K562 (cell line): ENCODE data around the gene SLC43A2. TPM values are rescaled to one million over a fixed set of nuclear protein-coding genes. Genes with fewer than 3 reads are reported as not detected.
A peak's percentile ranks its signal among the peaks of the same experiment; 100 is the strongest.

Experiments
- ARID1B ChIP-seq: fragments of 450-650 bp; IDR thresholded peaks from 2 replicates; pipeline ENCODE4 v1.6.1; 2016; ENCODE audit warnings: antibody characterized with exemption, mild to moderate bottlenecking, inconsistent platforms
- GABPB1 ChIP-seq: sonication (generic); formaldehyde crosslinking; IDR thresholded peaks from 2 replicates; pipeline ENCODE4 v1.8.0; 2022; ENCODE audit warnings: mild to moderate bottlenecking, missing genetic modification reagents
- HDAC6 ChIP-seq: IDR thresholded peaks from 2 replicates; pipeline ENCODE4 v1.6.1; 2012; ENCODE audit warnings: low read depth, mild to moderate bottlenecking, control low read depth, inconsistent platforms, low read length, moderate library complexity
- MCM2 ChIP-seq: fragments of 450-650 bp; IDR thresholded peaks from 2 replicates; pipeline ENCODE4 v1.6.1; 2017; ENCODE audit warnings: low read depth, mild to moderate bottlenecking
- MCM3 ChIP-seq: fragments of 450-650 bp; IDR thresholded peaks from 2 replicates; pipeline ENCODE4 v1.6.1; 2016
- MTA3 ChIP-seq: fragments of 450-650 bp; formaldehyde crosslinking; IDR thresholded peaks from 2 replicates; pipeline ENCODE4 v1.6.1; 2017; ENCODE audit warnings: mild to moderate bottlenecking, borderline replicate concordance
- NCOA4 ChIP-seq: fragments of 450-650 bp; IDR thresholded peaks from 2 replicates; pipeline ENCODE4 v1.6.1; 2018; ENCODE audit warnings: mild to moderate bottlenecking; ENCODE audit not compliant: partially characterized antibody
- NR2C1 ChIP-seq, 2 experiments: fragments of 450-650 bp; IDR thresholded peaks; 2 replicates each; pipeline ENCODE4 v1.6.1; 2017; ENCODE audit warnings: mild to moderate bottlenecking in 2 of 2, antibody characterized with exemption in 1 of 2, inconsistent platforms in 1 of 2, missing compliant biosample characterization in 1 of 2, missing genetic modification characterization in 1 of 2
- POLR2B ChIP-seq: fragments of 450-650 bp; IDR thresholded peaks from 2 replicates; pipeline ENCODE4 v1.6.1; 2018; ENCODE audit warnings: low read depth; ENCODE audit not compliant: partially characterized antibody
- SMAD4 ChIP-seq: fragments of 250-450 bp; sonication (Bioruptor Pico); conservative IDR thresholded peaks from 2 replicates; pipeline ENCODE4 v1.8.0; 2021; ENCODE audit warnings: inconsistent platforms, mild to moderate bottlenecking, moderate library complexity
- TAF1 ChIP-seq: IDR thresholded peaks from 2 replicates; pipeline ENCODE4 v1.6.1; 2011; ENCODE audit warnings: mild to moderate bottlenecking, low read length, moderate library complexity; ENCODE audit not compliant: insufficient read depth, control insufficient read depth, severe bottlenecking; ENCODE audit errors: extremely low read depth
- ZBTB17 ChIP-seq: fragments of 450-650 bp; formaldehyde crosslinking; IDR thresholded peaks from 2 replicates; pipeline ENCODE4 v1.4.0; 2020; ENCODE audit warnings: mild to moderate bottlenecking
- ZC3H4 ChIP-seq: sonication (generic); formaldehyde crosslinking; IDR thresholded peaks from 2 replicates; pipeline ENCODE4 v1.9.0; 2021; ENCODE audit warnings: missing genetic modification reagents, borderline replicate concordance
- ZFP36 ChIP-seq: fragments of 150-350 bp; IDR thresholded peaks from 2 replicates; pipeline ENCODE4 v1.6.1; 2018; ENCODE audit warnings: low read length, low read depth; ENCODE audit not compliant: partially characterized antibody
- ZKSCAN1 ChIP-seq: fragments of 150-350 bp; IDR thresholded peaks from 2 replicates; pipeline ENCODE4 v1.6.1; 2016; ENCODE audit warnings: low read depth, low read length
- ZNF3 ChIP-seq: fragments of 250-450 bp; sonication (Bioruptor Pico); IDR thresholded peaks from 2 replicates; pipeline ENCODE4 v1.5.0; 2021; ENCODE audit warnings: mild to moderate bottlenecking, moderate library complexity
- ZNF316 ChIP-seq: fragments of 450-650 bp; IDR thresholded peaks from 2 replicates; pipeline ENCODE4 v1.6.1; 2016
- ZNF551 ChIP-seq: fragments of 250-450 bp; sonication (Bioruptor Pico); IDR thresholded peaks from 2 replicates; pipeline ENCODE4 v1.5.0; 2021; ENCODE audit warnings: mild to moderate bottlenecking, moderate library complexity
- ZNF717 ChIP-seq: fragments of 250-450 bp; sonication (Bioruptor Pico); IDR thresholded peaks from 2 replicates; pipeline ENCODE4 v1.5.0; 2021
- ZNF76 ChIP-seq: fragments of 250-450 bp; sonication (Bioruptor Pico); IDR thresholded peaks from 2 replicates; pipeline ENCODE4 v1.4.0; 2020; ENCODE audit warnings: mild to moderate bottlenecking, moderate library complexity, borderline replicate concordance
- polyA plus RNA-seq, 8 experiments: library from polyadenylated mRNA; depleted of rRNA in 4 of 8; stranded (reverse) in 5 of 8; unstranded in 3 of 8; fragments of >200 nt; fragmentation: Nextera tagmentation in 2 of 8; fragmentation: Illumina TruSeq in 1 of 8; extraction: Ambion mirVana in 2 of 8; extraction: Trizol in 1 of 8; gene quantifications; 2 replicates each; pipeline versions ENCODE4 v1.2.1 to v1.2.3, GENCODE V29; 2011 to 2014; ENCODE audit warnings: inconsistent platforms in 1 of 8, missing spikeins in 1 of 8
- total RNA-seq, 7 experiments: library from RNA; depleted of rRNA in 6 of 7; stranded (reverse); fragments of >200 nt in 6 of 7; fragmentation: Illumina TruSeq in 2 of 7; extraction: Trizol in 2 of 7; gene quantifications; 2 replicates each; pipeline versions ENCODE4 v1.2.1 to v1.2.3, GENCODE V29; 2011 to 2021; ENCODE audit warnings: low replicate concordance in 1 of 7
- TF ChIP-seq, protein P1 (sequence below): fragments of 250-450 bp; sonication (Bioruptor Pico); IDR thresholded peaks from 2 replicates; pipeline ENCODE4 v1.8.0; 2022; ENCODE audit warnings: inconsistent platforms
- TF ChIP-seq, protein P2 (sequence below): IDR thresholded peaks from 2 replicates; pipeline ENCODE4 v1.6.1; 2012; ENCODE audit warnings: low read depth, low read length, improper control_type of control experiment, borderline replicate concordance
- TF ChIP-seq, protein P3 (sequence below), 3 experiments: fragments of 200-800 bp in 1 of 3; sonication (Bioruptor generic) in 1 of 3; sonication (generic) in 1 of 3; formaldehyde crosslinking in 1 of 3; IDR thresholded peaks; 2 replicates each; pipeline versions ENCODE4 v1.6.1 to v1.8.0; 2016 to 2022; ENCODE audit warnings: mild to moderate bottlenecking in 2 of 3, missing compliant biosample characterization in 2 of 3, missing genetic modification characterization in 2 of 3, missing genetic modification reagents in 1 of 3
- TF ChIP-seq, protein P4 (sequence below): IDR thresholded peaks from 2 replicates; pipeline ENCODE4 v1.6.1; 2014; ENCODE audit warnings: antibody characterized with exemption

Gene SLC43A2
- total and polyA plus RNA-seq, 9 of the 15 experiments (the other 6 are each of a cell fraction or from before 2014, with no cell fraction given) = 0.03 to 10.2 (median 3.6) TPM

DNA sequence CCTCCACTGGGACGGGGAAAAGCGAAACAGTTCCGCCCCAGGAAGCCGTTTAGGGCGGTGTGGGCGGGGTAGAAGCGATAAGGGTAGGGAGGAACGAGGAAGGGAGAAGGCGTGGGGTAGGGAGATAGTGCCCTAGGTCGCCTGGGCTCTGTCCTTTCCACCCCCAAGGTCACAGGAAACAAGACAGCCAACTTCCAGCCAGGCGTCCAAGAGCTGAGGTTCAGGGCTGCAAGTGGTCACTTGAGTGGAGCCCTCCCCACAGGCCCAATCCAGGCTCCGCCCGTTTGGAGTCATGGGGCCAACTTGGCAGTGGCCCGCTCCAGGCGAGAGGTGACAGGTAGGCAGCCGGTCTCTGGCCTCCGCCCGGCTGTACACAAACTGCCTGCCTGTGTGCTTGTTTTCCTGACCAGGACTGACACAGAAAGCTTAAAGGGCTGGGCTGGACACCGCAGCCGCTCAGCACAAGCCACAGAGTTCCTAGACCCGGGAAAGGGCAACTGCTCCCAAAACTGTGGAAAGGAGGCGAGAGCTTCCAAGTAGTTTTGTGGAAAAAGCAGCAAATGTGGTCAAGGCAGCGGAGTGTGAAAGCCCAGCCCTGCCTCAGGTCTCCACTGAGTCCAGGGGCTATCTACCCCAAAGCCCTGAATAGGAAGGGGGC is 21.3 kb upstream of the SLC43A2 start, which contains the start of gene RILP (continued):
- TF ChIP-seq MTA3 = peak; percentile 68
- peak; percentile 62 for TF ChIP-seq TAF1
- TF ChIP-seq, protein P1, sequence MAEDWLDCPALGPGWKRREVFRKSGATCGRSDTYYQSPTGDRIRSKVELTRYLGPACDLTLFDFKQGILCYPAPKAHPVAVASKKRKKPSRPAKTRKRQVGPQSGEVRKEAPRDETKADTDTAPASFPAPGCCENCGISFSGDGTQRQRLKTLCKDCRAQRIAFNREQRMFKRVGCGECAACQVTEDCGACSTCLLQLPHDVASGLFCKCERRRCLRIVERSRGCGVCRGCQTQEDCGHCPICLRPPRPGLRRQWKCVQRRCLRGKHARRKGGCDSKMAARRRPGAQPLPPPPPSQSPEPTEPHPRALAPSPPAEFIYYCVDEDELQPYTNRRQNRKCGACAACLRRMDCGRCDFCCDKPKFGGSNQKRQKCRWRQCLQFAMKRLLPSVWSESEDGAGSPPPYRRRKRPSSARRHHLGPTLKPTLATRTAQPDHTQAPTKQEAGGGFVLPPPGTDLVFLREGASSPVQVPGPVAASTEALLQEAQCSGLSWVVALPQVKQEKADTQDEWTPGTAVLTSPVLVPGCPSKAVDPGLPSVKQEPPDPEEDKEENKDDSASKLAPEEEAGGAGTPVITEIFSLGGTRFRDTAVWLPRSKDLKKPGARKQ (CRISPR knock-in tag) = no peak
- no peak for TF ChIP-seq ZNF76 (CRISPR knock-in tag)
- TF ChIP-seq NCOA4 = no peak
- TF ChIP-seq ZNF3 (CRISPR knock-in tag) = no peak
- TF ChIP-seq POLR2B = peak; percentile 29
- no peak for TF ChIP-seq MCM3
- TF ChIP-seq MCM2 = no peak
- TF ChIP-seq ZNF717 (CRISPR knock-in tag) = no peak
- TF ChIP-seq ZFP36 = no peak
- TF ChIP-seq GABPB1 (CRISPR knock-in tag) = peak; percentile 53; the same call in 1 of the 2 replicates
- TF ChIP-seq, protein P2, sequence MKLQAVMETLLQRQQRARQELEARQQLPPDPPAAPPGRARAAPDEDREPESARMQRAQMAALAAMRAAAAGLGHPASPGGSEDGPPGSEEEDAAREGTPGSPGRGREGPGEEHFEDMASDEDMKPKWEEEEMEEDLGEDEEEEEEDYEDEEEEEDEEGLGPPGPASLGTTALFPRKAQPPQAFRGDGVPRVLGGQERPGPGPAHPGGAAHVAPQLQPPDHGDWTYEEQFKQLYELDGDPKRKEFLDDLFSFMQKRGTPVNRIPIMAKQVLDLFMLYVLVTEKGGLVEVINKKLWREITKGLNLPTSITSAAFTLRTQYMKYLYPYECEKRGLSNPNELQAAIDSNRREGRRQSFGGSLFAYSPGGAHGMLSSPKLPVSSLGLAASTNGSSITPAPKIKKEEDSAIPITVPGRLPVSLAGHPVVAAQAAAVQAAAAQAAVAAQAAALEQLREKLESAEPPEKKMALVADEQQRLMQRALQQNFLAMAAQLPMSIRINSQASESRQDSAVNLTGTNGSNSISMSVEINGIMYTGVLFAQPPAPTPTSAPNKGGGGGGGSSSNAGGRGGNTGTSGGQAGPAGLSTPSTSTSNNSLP = no peak
- peak; percentile 51; the same call in 1 of the 2 replicates for TF ChIP-seq ZBTB17
- TF ChIP-seq ARID1B = peak; percentile 93
- TF ChIP-seq ZKSCAN1 = peak; percentile 36; the same call in 1 of the 2 replicates
- TF ChIP-seq ZNF551 (CRISPR knock-in tag) = no peak
- no peak for TF ChIP-seq ZC3H4
- TF ChIP-seq, protein P3, sequence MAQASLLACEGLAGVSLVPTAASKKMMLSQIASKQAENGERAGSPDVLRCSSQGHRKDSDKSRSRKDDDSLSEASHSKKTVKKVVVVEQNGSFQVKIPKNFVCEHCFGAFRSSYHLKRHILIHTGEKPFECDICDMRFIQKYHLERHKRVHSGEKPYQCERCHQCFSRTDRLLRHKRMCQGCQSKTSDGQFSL (CRISPR knock-in tag; IDR thresholded peaks at IDR 0.05) = no peak
- TF ChIP-seq, protein P3 (tag; IDR thresholded peaks at IDR 0.05) = no peak
- TF ChIP-seq SMAD4 (CRISPR knock-in tag) = peak; percentile 94
- TF ChIP-seq NR2C1 (IDR thresholded peaks at IDR 0.05) = peak; percentile 69
- TF ChIP-seq NR2C1 (tag; IDR thresholded peaks at IDR 0.05) = peak; percentile 71
- no peak for TF ChIP-seq ZNF316
- no peak for TF ChIP-seq HDAC6
- TF ChIP-seq, protein P4, sequence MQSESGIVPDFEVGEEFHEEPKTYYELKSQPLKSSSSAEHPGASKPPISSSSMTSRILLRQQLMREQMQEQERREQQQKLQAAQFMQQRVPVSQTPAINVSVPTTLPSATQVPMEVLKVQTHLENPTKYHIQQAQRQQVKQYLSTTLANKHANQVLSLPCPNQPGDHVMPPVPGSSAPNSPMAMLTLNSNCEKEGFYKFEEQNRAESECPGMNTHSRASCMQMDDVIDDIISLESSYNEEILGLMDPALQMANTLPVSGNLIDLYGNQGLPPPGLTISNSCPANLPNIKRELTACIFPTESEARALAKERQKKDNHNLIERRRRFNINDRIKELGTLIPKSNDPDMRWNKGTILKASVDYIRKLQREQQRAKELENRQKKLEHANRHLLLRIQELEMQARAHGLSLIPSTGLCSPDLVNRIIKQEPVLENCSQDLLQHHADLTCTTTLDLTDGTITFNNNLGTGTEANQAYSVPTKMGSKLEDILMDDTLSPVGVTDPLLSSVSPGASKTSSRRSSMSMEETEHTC = peak; percentile 42; the same call in 1 of the 2 replicates
